Activated CD8-positive, alpha-beta T cell treated with anti-CD3 and anti-CD28 coated beads for 36 hours (primary cell): Measurements from ENCODE around the gene ZNF785. TPM values are rescaled to one million over a fixed set of nuclear protein-coding genes. Genes with fewer than 3 reads are reported as not detected.

ENCODE experiments used
- ATAC-seq: fragments of 200-7000 bp; cut with Tn5 transposase; one replicate; pipeline ENCODE4 v1.10.0; 2021; ENCODE audit warnings: mild to moderate bottlenecking, moderate library complexity
- CTCF ChIA-PET: fragments of 350-600 bp; sonication (Branson Sonifier 250); formaldehyde crosslinking; loops from one replicate; lab custom pipeline; 2021; ENCODE audit warnings: antibody characterized with exemption; lab: Charles Lee
- POLR2A ChIA-PET: fragments of 350-600 bp; sonication (Branson Sonifier 250); formaldehyde crosslinking; loops from one replicate; lab custom pipeline; 2021; ENCODE audit warnings: antibody characterized with exemption; lab: Charles Lee
- DNase-seq: peaks from one replicate; pipeline ENCODE4 v3.0.0-alpha.2; 2020
- H3K27ac Mint-ChIP-seq: one replicate; pipeline ENCODE4 v1.8.0; 2021; ENCODE audit warnings: mild to moderate bottlenecking, mixed read lengths
- H3K27me3 Mint-ChIP-seq: one replicate; pipeline ENCODE4 v1.8.0; 2021; ENCODE audit warnings: mixed read lengths
- H3K36me3 Mint-ChIP-seq: one replicate; pipeline ENCODE4 v1.8.0; 2021; ENCODE audit warnings: low read depth, mixed read lengths
- H3K4me1 Mint-ChIP-seq: one replicate; pipeline ENCODE4 v1.8.0; 2021; ENCODE audit warnings: low read depth, mixed read lengths
- H3K4me3 Mint-ChIP-seq: one replicate; pipeline ENCODE4 v1.8.0; 2021; ENCODE audit warnings: mild to moderate bottlenecking, moderate library complexity, mixed read lengths
- H3K9me3 Mint-ChIP-seq: one replicate; pipeline ENCODE4 v1.8.0; 2021; ENCODE audit warnings: mixed read lengths
- CTCF ChIP-seq: fragments of 200-600 bp; IDR thresholded peaks from one replicate; pipeline ENCODE4 v1.8.0; 2022; ENCODE audit warnings: antibody characterized with exemption, mild to moderate bottlenecking
- intact Hi-C: fragments of 100-400 bp; cut with micrococcal nuclease; formaldehyde crosslinking; loops from one replicate; pipeline ENCODE4 v1.10.0; 2022
- total RNA-seq, 2 experiments: library from RNA; stranded (reverse); gene quantifications; one replicate each; pipeline ENCODE4 v1.2.3, GENCODE V29; 2021

ZNF785 gene
- total RNA-seq, 2 experiments from 2014 or later, result 8.8 to 10.3 TPM

DNA sequence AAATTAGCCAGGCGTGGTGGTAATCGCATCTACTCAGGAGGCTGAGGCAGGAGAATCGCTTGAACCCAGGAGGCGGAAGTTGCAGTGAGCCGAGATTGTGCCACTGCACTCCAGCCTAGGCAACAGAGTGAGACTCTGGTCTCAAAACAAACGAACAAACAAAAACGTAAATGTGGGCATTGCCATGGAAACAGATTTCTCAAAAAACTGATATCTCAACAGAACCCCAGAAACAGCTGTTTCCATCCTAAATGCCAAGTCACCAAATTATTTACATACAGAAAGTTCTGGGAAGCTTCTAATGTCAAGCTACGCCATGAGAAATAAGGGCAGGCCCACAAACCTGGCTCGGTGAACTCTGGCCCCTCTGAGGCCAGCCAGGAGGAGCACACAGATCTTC is 40.7 kb upstream of the ZNF785 start:
- CTCF ChIA-PET, result interaction anchor here (0.6 to 7.7 kb wide), 6 partner anchors 10 to 197 kb away, joined by 3 to 61 read pairs (median 4); partner anchors contain the start of genes DCTPP1 and ZNF747
- POLR2A ChIA-PET, result interaction anchor here (1.2 kb wide), 1 partner anchor 91 kb away, joined by 5 read pairs; the partner anchor contains the start of gene ZNF747
- Mint-ChIP-seq H3K9me3 (no peaks in the 10 kb centered on the region), H3K4me1 (peaks cover 4% of the 10 kb centered on the region), H3K36me3 (no peaks in the 10 kb centered on the region), H3K27me3 (no peaks in the 10 kb centered on the region), H3K4me3 (no peak overlapping the region), H3K27ac (no peak overlapping the region)
- DNase-seq (no peak), ATAC-seq (no peak)
- intact Hi-C loops, result no loop called here
- TF ChIP-seq CTCF, result no peak

- DNase-seq, result no peak
- Mint-ChIP-seq H3K36me3 (no peaks in the 10 kb centered on the region), H3K27me3 (no peaks in the 10 kb centered on the region), H3K27ac (no peak overlapping the region), H3K9me3 (no peaks in the 10 kb centered on the region), H3K4me1 (peaks cover 2% of the 10 kb centered on the region), H3K4me3 (no peak overlapping the region)
- ChIA-PET POLR2A (interaction anchor here (0.6 to 1.3 kb wide), 4 partner anchors 11 to 37 kb away, joined by 3 read pairs; no protein-coding TSS in a partner anchor), CTCF (interaction anchor here (1.3 kb wide), 1 partner anchor 8 kb away, joined by 4 read pairs; no protein-coding TSS in a partner anchor)
- intact Hi-C loops, result no loop called here
- TF ChIP-seq CTCF, result no peak
- no peak for ATAC-seq
Measured at GRCh38 chr16:30623536-30624283, 38.2 kb upstream of the ZNF785 start.

GRCh38 chr16:30622455-30623032 is 37.0 kb upstream of the ZNF785 start:
- no peak for ATAC-seq
- CTCF ChIA-PET, result interaction anchor here (0.6 to 1.4 kb wide), 3 partner anchors 12 to 193 kb away, joined by 3 read pairs; partner anchors contain the start of genes DCTPP1 and ZNF689
- no peaks in the 10 kb centered on the region for H3K27me3 Mint-ChIP-seq

DNA sequence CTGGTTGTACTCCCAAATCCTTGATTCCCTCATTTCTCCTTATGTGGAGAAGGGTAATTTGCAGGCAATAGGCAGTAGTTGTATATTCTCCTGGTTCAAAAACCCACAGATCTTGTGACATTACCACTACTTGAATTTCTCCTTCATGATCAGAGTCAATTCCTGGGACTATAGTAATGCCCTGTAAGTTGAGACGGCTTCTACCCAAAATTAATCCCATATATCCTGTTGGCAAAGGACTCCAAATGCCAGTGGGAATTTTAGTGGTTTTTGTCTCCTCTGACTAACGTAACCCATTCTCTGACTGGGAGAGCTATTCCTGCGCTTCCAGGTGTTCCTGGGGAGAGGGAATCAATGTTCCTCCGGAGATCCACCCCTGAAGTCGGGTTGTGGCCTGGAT is 36.3 kb upstream of the ZNF785 start:
- POLR2A ChIA-PET, result interaction anchor here (0.6 kb wide), 1 partner anchor 13 kb away, joined by 4 read pairs; no protein-coding TSS in a partner anchor
- no peak for TF ChIP-seq CTCF
- no peak overlapping the region for H3K4me3 Mint-ChIP-seq
- DNase-seq (no peak), ATAC-seq (no peak)
- no peaks in the 10 kb centered on the region for H3K27me3 Mint-ChIP-seq
- intact Hi-C loops, result no loop called here
- H3K9me3 Mint-ChIP-seq, result no peaks in the 10 kb centered on the region
- no peak overlapping the region for H3K27ac Mint-ChIP-seq
- no peaks in the 10 kb centered on the region for H3K4me1 Mint-ChIP-seq
- CTCF ChIA-PET, result interaction anchor here (1.1 to 1.4 kb wide), 3 partner anchors 11 to 192 kb away, joined by 3 to 4 read pairs (median 3); partner anchors contain the start of genes DCTPP1 and ZNF689
- no peaks in the 10 kb centered on the region for H3K36me3 Mint-ChIP-seq

More at GRCh38 chr16:30622455-30623032, 37.0 kb upstream of the ZNF785 start:
- intact Hi-C loops, result no loop called here
- TF ChIP-seq CTCF, result no peak
- no peaks in the 10 kb centered on the region for H3K36me3 Mint-ChIP-seq
- POLR2A ChIA-PET, result interaction anchor here (0.6 to 1.3 kb wide), 5 partner anchors 10 to 52 kb away, joined by 3 to 4 read pairs (median 3); no protein-coding TSS in a partner anchor
- no peak overlapping the region for H3K4me3 Mint-ChIP-seq
- no peaks in the 10 kb centered on the region for H3K9me3 Mint-ChIP-seq
- no peak overlapping the region for H3K27ac Mint-ChIP-seq
- no peaks in the 10 kb centered on the region for H3K4me1 Mint-ChIP-seq
- DNase-seq, result no peak
